K562 (cell line): Measurements from ENCODE around the gene RNU11. TPM values are rescaled to one million over a fixed set of nuclear protein-coding genes. Genes with fewer than 3 reads are reported as not detected.

Experiments
- DMBX1 ChIP-seq: fragments of 250-450 bp; sonication (Bioruptor Pico); IDR thresholded peaks from 2 replicates; pipeline ENCODE4 v1.8.0; 2022; ENCODE audit warnings: inconsistent platforms, mild to moderate bottlenecking, moderate library complexity, borderline replicate concordance
- FOXA3 ChIP-seq, 2 experiments: fragments of 450-650 bp in 1 of 2; sonication (generic) in 1 of 2; formaldehyde crosslinking; IDR thresholded peaks in 1 of 2; conservative IDR thresholded peaks in 1 of 2; 2 replicates each; pipeline versions ENCODE4 v1.4.0 to v1.8.0; 2020 to 2022; ENCODE audit warnings: mild to moderate bottlenecking in 2 of 2, missing genetic modification reagents in 1 of 2
- HMGXB4 ChIP-seq: sonication (generic); formaldehyde crosslinking; IDR thresholded peaks from 2 replicates; pipeline ENCODE4 v1.8.1; 2023; ENCODE audit warnings: mild to moderate bottlenecking, missing genetic modification reagents
- LCOR ChIP-seq: sonication (generic); formaldehyde crosslinking; IDR thresholded peaks from 2 replicates; pipeline ENCODE4 v1.8.0; 2022; ENCODE audit warnings: mild to moderate bottlenecking, missing genetic modification reagents
- PHF20 ChIP-seq: fragments of 450-650 bp; IDR thresholded peaks from 2 replicates; pipeline ENCODE4 v1.6.1; 2018; ENCODE audit not compliant: partially characterized antibody
- POLR2H ChIP-seq: IDR thresholded peaks from 2 replicates; pipeline ENCODE4 v1.6.1; 2016; ENCODE audit warnings: missing genetic modification characterization, low read depth, mild to moderate bottlenecking, control low read depth, missing compliant biosample characterization, moderate library complexity
- SPI1 ChIP-seq: IDR thresholded peaks from 2 replicates; pipeline ENCODE4 v1.6.1; 2011; ENCODE audit warnings: low read depth, low read length, control low read depth, borderline replicate concordance
- TAF9B ChIP-seq: fragments of 450-650 bp; IDR thresholded peaks from 2 replicates; pipeline ENCODE4 v1.6.1; 2018; ENCODE audit warnings: mild to moderate bottlenecking; ENCODE audit not compliant: partially characterized antibody
- TCFL5 ChIP-seq: fragments of 250-450 bp; sonication (Bioruptor Pico); conservative IDR thresholded peaks from 2 replicates; pipeline ENCODE4 v1.6.1; 2021; ENCODE audit warnings: mild to moderate bottlenecking, moderate library complexity, matching md5 sums
- ZNF584 ChIP-seq: fragments of 200-800 bp; sonication (Bioruptor generic); IDR thresholded peaks from 2 replicates; pipeline ENCODE4 v1.6.1; 2016; ENCODE audit warnings: low read depth, mild to moderate bottlenecking, missing genetic modification characterization, missing compliant biosample characterization
- ZNF589 ChIP-seq: fragments of 200-800 bp; sonication (Bioruptor generic); IDR thresholded peaks from 2 replicates; pipeline ENCODE4 v1.6.1; 2016; ENCODE audit warnings: low read depth, missing genetic modification characterization, missing compliant biosample characterization
- ZNF778 ChIP-seq: fragments of 450-650 bp; formaldehyde crosslinking; IDR thresholded peaks from 2 replicates; pipeline ENCODE4 v1.4.0; 2020; ENCODE audit warnings: mild to moderate bottlenecking, moderate library complexity
- polyA plus RNA-seq, 8 experiments: library from polyadenylated mRNA; depleted of rRNA in 4 of 8; stranded (reverse) in 5 of 8; unstranded in 3 of 8; fragments of >200 nt; fragmentation: Nextera tagmentation in 2 of 8; fragmentation: Illumina TruSeq in 1 of 8; extraction: Ambion mirVana in 2 of 8; extraction: Trizol in 1 of 8; gene quantifications; 2 replicates each; pipeline versions ENCODE4 v1.2.1 to v1.2.3, GENCODE V29; 2011 to 2014; ENCODE audit warnings: inconsistent platforms in 1 of 8, missing spikeins in 1 of 8
- total RNA-seq, 7 experiments: library from RNA; depleted of rRNA in 6 of 7; stranded (reverse); fragments of >200 nt in 6 of 7; fragmentation: Illumina TruSeq in 2 of 7; extraction: Trizol in 2 of 7; gene quantifications; 2 replicates each; pipeline versions ENCODE4 v1.2.1 to v1.2.3, GENCODE V29; 2011 to 2021; ENCODE audit warnings: low replicate concordance in 1 of 7
- TF ChIP-seq, protein P1 (sequence below): fragments of 450-650 bp; IDR thresholded peaks from 2 replicates; pipeline ENCODE4 v1.6.1; 2018; ENCODE audit not compliant: partially characterized antibody
- TF ChIP-seq, protein P2 (sequence below): fragments of 250-450 bp; sonication (Bioruptor Pico); IDR thresholded peaks from 2 replicates; pipeline ENCODE4 v1.8.0; 2021; ENCODE audit warnings: mild to moderate bottlenecking, moderate library complexity
- TF ChIP-seq, protein P3 (sequence below), 3 experiments: IDR thresholded peaks in 2 of 3; conservative IDR thresholded peaks in 1 of 3; 2 replicates each; pipeline ENCODE4 v1.5.1; 2011 to 2012; ENCODE audit warnings: low read length in 3 of 3, mild to moderate bottlenecking in 3 of 3, control low read depth in 2 of 3, improper control_type of control experiment in 1 of 3, inconsistent platforms in 1 of 3, low read depth in 1 of 3, mixed read lengths in 1 of 3, moderate library complexity in 1 of 3; ENCODE audit not compliant: insufficient read depth in 2 of 3

RNU11 gene
- total and polyA plus RNA-seq, 9 of the 15 experiments (the other 6 are each of a cell fraction or from before 2014, with no cell fraction given) = not detected

DNA sequence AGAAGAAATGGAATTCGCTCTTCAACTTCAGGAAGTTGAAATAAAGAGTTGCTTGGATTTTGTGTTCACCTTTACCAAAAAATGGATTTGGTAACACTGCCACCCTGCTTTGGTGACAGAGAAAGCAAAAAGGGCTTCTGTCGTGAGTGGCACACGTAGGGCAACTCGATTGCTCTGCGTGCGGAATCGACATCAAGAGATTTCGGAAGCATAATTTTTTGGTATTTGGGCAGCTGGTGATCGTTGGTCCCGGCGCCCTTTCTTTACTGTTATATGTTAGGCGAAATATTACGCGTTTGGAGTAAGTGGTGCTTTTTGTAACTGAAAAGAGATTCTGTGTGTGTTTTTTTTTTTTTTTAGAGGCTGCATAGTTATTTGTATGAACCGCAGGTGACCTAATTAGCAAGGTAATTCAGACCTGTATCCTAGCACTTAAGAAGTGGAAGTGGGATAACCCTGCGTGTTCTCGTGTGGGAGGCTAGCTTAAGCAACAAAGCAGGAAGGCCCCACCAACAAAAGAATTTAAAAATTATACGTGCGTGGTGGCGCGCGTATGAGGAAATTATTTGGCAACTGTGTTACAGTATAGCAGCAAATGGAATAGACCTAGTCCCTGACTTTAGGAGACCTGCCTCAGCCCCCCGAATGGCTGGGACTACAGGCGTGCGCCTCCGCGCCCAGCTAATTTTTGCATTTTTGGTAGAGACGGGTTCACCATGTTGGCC lies at the start of gene RNU11 (continued):
- TF ChIP-seq, protein P1, sequence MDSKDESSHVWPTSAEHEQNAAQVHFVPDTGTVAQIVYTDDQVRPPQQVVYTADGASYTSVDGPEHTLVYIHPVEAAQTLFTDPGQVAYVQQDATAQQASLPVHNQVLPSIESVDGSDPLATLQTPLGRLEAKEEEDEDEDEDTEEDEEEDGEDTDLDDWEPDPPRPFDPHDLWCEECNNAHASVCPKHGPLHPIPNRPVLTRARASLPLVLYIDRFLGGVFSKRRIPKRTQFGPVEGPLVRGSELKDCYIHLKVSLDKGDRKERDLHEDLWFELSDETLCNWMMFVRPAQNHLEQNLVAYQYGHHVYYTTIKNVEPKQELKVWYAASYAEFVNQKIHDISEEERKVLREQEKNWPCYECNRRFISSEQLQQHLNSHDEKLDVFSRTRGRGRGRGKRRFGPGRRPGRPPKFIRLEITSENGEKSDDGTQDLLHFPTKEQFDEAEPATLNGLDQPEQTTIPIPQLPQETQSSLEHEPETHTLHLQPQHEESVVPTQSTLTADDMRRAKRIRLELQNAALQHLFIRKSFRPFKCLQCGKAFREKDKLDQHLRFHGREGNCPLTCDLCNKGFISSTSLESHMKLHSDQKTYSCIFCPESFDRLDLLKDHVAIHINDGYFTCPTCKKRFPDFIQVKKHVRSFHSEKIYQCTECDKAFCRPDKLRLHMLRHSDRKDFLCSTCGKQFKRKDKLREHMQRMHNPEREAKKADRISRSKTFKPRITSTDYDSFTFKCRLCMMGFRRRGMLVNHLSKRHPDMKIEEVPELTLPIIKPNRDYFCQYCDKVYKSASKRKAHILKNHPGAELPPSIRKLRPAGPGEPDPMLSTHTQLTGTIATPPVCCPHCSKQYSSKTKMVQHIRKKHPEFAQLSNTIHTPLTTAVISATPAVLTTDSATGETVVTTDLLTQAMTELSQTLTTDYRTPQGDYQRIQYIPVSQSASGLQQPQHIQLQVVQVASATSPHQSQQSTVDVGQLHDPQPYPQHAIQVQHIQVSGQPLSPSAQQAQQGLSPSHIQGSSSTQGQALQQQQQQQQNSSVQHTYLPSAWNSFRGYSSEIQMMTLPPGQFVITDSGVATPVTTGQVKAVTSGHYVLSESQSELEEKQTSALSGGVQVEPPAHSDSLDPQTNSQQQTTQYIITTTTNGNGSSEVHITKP = peak; percentile 74
- TF ChIP-seq, protein P2, sequence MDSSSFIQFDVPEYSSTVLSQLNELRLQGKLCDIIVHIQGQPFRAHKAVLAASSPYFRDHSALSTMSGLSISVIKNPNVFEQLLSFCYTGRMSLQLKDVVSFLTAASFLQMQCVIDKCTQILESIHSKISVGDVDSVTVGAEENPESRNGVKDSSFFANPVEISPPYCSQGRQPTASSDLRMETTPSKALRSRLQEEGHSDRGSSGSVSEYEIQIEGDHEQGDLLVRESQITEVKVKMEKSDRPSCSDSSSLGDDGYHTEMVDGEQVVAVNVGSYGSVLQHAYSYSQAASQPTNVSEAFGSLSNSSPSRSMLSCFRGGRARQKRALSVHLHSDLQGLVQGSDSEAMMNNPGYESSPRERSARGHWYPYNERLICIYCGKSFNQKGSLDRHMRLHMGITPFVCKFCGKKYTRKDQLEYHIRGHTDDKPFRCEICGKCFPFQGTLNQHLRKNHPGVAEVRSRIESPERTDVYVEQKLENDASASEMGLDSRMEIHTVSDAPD (CRISPR knock-in tag) = peak; percentile 91
- peak; percentile 100 for TF ChIP-seq LCOR (CRISPR knock-in tag)
- peak; percentile 93; the same call in 1 of the 2 replicates for TF ChIP-seq HMGXB4
- TF ChIP-seq, protein P3, sequence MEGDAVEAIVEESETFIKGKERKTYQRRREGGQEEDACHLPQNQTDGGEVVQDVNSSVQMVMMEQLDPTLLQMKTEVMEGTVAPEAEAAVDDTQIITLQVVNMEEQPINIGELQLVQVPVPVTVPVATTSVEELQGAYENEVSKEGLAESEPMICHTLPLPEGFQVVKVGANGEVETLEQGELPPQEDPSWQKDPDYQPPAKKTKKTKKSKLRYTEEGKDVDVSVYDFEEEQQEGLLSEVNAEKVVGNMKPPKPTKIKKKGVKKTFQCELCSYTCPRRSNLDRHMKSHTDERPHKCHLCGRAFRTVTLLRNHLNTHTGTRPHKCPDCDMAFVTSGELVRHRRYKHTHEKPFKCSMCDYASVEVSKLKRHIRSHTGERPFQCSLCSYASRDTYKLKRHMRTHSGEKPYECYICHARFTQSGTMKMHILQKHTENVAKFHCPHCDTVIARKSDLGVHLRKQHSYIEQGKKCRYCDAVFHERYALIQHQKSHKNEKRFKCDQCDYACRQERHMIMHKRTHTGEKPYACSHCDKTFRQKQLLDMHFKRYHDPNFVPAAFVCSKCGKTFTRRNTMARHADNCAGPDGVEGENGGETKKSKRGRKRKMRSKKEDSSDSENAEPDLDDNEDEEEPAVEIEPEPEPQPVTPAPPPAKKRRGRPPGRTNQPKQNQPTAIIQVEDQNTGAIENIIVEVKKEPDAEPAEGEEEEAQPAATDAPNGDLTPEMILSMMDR (IDR thresholded peaks at IDR 0.05 in 2 of 3, conservative IDR thresholded peaks at IDR 0.05 in 1 of 3; ENCODE audit: insufficient read depth in 2 of 3, low read depth in 1 of 3, low read length in 3 of 3) = peak; percentile 1 to 32 (median 7); a peak in 3 of 6 replicates
- TF ChIP-seq DMBX1 (CRISPR knock-in tag) = peak; percentile 79
- TF ChIP-seq TAF9B = peak; percentile 99
- peak; percentile 86 for TF ChIP-seq ZNF584 (CRISPR knock-in tag)
- TF ChIP-seq SPI1 = peak; percentile 78
- peak; percentile 100 for TF ChIP-seq POLR2H (tag)
- TF ChIP-seq TCFL5 (CRISPR knock-in tag) = peak; percentile 82; the same call in 1 of the 2 replicates
- peak; percentile 93; the same call in 1 of the 2 replicates for TF ChIP-seq ZNF778 (CRISPR knock-in tag)
- TF ChIP-seq ZNF589 (CRISPR knock-in tag) = peak; percentile 90; the same call in 1 of the 2 replicates
- TF ChIP-seq FOXA3 (CRISPR knock-in tag; conservative IDR thresholded peaks at IDR 0.05 in 1 of 2, IDR thresholded peaks at IDR 0.05 in 1 of 2) = peak; percentile 75 to 89
- TF ChIP-seq PHF20 = peak; percentile 80
